GM21737 (cell line): ENCODE data around the gene BCL11B.

Experiments
- ATAC-seq: cut with Tn5 transposase; IDR thresholded peaks from one replicate; pipeline ENCODE4 v1.9.1; 2021; ENCODE audit warnings: mild to moderate bottlenecking, moderate library complexity; ENCODE audit not compliant: unreplicated experiment

Gene BCL11B

GRCh38 chr14:99271951-99272631 is at the start of gene BCL11B:
BCL11B (minus strand) TSS chr14:99272197; CDS start chr14:99271218, 979 bp downstream.
- ATAC-seq: peak; percentile 72

GRCh38 chr14:99321236-99321925 is 49.4 kb upstream of the BCL11B start:
- no peak for ATAC-seq

GRCh38 chr14:99320621-99321235 is 48.7 kb upstream of the BCL11B start:
- no peak for ATAC-seq

GRCh38 chr14:99320105-99320572 is 48.1 kb upstream of the BCL11B start:
- peak; percentile 62 for ATAC-seq

GRCh38 chr14:99318959-99319295 is 46.9 kb upstream of the BCL11B start:
- ATAC-seq: no peak

GRCh38 chr14:99318091-99318958 is 46.3 kb upstream of the BCL11B start:
- ATAC-seq: no peak

- no peak for ATAC-seq
These were observed 45.5 kb upstream of the BCL11B start for GRCh38 chr14:99317231-99318090.

- ATAC-seq: no peak
These were observed 44.5 kb upstream of the BCL11B start for GRCh38 chr14:99316281-99317163.

GRCh38 chr14:99315197-99315596 is 43.2 kb upstream of the BCL11B start:
- ATAC-seq: no peak

GRCh38 chr14:99314623-99315022 is 42.6 kb upstream of the BCL11B start:
- ATAC-seq: no peak

GRCh38 chr14:99313234-99313633 is 41.2 kb upstream of the BCL11B start:
- no peak for ATAC-seq

GRCh38 chr14:99312106-99312505 is 40.1 kb upstream of the BCL11B start:
- ATAC-seq: no peak

GRCh38 chr14:99309220-99309766 is 37.3 kb upstream of the BCL11B start:
- no peak for ATAC-seq

GRCh38 chr14:99304208-99304607 is 32.2 kb upstream of the BCL11B start:
- ATAC-seq: no peak

- no peak for ATAC-seq
These were observed 28.2 kb upstream of the BCL11B start for GRCh38 chr14:99300190-99300589.

GRCh38 chr14:99296517-99296916 is 24.5 kb upstream of the BCL11B start:
- ATAC-seq: no peak

- ATAC-seq: no peak
These were observed 17.6 kb upstream of the BCL11B start for GRCh38 chr14:99289394-99290189.

- no peak for ATAC-seq
These were observed 17.0 kb upstream of the BCL11B start for GRCh38 chr14:99288948-99289347.
